GM21515 (cell line): ENCODE measurements around the gene KREMEN1.

Experiments used
- ATAC-seq: cut with Tn5 transposase; IDR thresholded peaks from one replicate; pipeline ENCODE4 v1.9.1; 2021; ENCODE audit not compliant: unreplicated experiment

The KREMEN1 gene

GRCh38 chr22:29204455-29205183, 131.8 kb downstream of the KREMEN1 start:
- no peak for ATAC-seq

- no peak for ATAC-seq
These were observed 132.4 kb downstream of the KREMEN1 start for GRCh38 chr22:29205252-29205593.

GRCh38 chr22:29205594-29206371, 132.9 kb downstream of the KREMEN1 start, which contains the start of gene EMID1:
EMID1 (plus strand) TSS chr22:29205896; CDS start chr22:29206039, 143 bp downstream.
- no peak for ATAC-seq

- no peak for ATAC-seq
These were observed 133.8 kb downstream of the KREMEN1 start for GRCh38 chr22:29206372-29207242.

- ATAC-seq = no peak
These were observed 134.4 kb downstream of the KREMEN1 start for GRCh38 chr22:29207243-29207550.

- no peak for ATAC-seq
These were observed 135.0 kb downstream of the KREMEN1 start for GRCh38 chr22:29207562-29208501.

- no peak for ATAC-seq
These were observed 135.6 kb downstream of the KREMEN1 start for GRCh38 chr22:29208502-29208862.

GRCh38 chr22:29208879-29209623, 136.2 kb downstream of the KREMEN1 start:
- no peak for ATAC-seq

- ATAC-seq = no peak
These were observed 136.7 kb downstream of the KREMEN1 start for GRCh38 chr22:29209624-29209929.

GRCh38 chr22:29211066-29211465, 138.2 kb downstream of the KREMEN1 start:
- ATAC-seq = no peak

- ATAC-seq = no peak
These were observed 138.6 kb downstream of the KREMEN1 start for GRCh38 chr22:29211466-29211865.

- no peak for ATAC-seq
These were observed 139.9 kb downstream of the KREMEN1 start for GRCh38 chr22:29212743-29213142.

- ATAC-seq = no peak
These were observed 140.7 kb downstream of the KREMEN1 start for GRCh38 chr22:29213493-29213892.

- no peak for ATAC-seq
These were observed 141.4 kb downstream of the KREMEN1 start for GRCh38 chr22:29214232-29214631.

- no peak for ATAC-seq
These were observed 142.4 kb downstream of the KREMEN1 start for GRCh38 chr22:29215012-29215860.

GRCh38 chr22:29216011-29216872, 143.4 kb downstream of the KREMEN1 start:
- no peak for ATAC-seq

GRCh38 chr22:29216873-29217666, 144.2 kb downstream of the KREMEN1 start:
- no peak for ATAC-seq
